ENCODE results near the gene TMEM179.
"Not testable (repeated sequence)": the region's sequence is repeated elsewhere in the genome, so short reads cannot be mapped to it uniquely, and the experiment has no call there.

TMEM179 gene

DNA sequence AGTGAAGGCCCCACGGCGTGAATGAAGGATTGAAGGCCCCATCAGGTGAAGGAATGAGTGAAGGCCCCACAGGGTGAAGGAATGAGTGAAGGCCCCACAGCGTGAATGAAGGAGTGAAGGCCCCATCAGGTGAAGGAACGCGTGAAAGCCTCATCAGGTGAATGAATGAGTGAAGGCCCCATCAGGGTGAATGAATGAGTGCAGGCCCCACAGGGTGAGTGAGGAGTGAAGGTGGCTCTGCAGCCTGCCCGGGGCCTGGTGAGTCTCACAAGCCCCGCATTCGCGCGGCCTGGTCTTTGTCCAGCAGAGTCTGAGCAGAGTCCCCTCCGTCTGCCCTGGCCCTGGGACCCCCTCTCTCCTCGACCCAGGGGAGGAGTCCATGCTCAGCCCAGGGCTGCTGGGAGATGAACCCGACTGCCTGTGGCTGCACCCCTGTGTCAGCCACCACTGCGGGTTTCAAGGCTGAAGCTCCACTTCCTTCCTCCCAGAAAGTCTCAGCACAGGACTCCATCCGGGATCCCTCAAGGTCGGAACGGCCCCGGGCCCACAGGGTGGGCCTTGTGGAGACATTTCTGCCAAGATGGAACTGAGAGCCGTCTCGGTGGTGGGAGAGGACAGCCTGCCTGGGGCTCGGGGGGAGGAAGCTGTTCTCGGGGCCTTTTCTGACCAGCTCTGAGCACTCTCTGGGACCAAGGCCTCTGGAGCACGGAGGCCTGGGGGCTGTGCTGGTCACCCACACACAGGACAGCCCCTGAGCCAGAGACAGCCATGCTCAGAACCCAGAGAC is 37.4 kb upstream of the TMEM179 start:
- Mint-ChIP-seq H3K36me3 (ENCODE audit: low read depth) (no peaks in the 10 kb centered on the region), H3K27ac (no peak overlapping the region), H3K9me3 (no peaks in the 10 kb centered on the region), H3K27me3 (peaks cover 11% of the 10 kb centered on the region), H3K4me1 (ENCODE audit: low read depth) (peaks cover 4% of the 10 kb centered on the region), H3K4me3 (no peak overlapping the region)

GRCh38 chr14:104640681-104641080 is 36.1 kb upstream of the TMEM179 start:
- no peaks in the 10 kb centered on the region for H3K9me3 Mint-ChIP-seq
- no peak overlapping the region for H3K27ac Mint-ChIP-seq

GRCh38 chr14:104639885-104640548 is 35.4 kb upstream of the TMEM179 start:
- no peaks in the 10 kb centered on the region for H3K9me3 Mint-ChIP-seq
- peaks cover 11% of the 10 kb centered on the region for H3K27me3 Mint-ChIP-seq
- H3K4me3 Mint-ChIP-seq: no peak overlapping the region

More at GRCh38 chr14:104640681-104641080, 36.1 kb upstream of the TMEM179 start:
- Mint-ChIP-seq H3K4me3 (no peak overlapping the region), H3K36me3 (ENCODE audit: low read depth) (no peaks in the 10 kb centered on the region), H3K27me3 (peaks cover 11% of the 10 kb centered on the region), H3K4me1 (ENCODE audit: low read depth) (peaks cover 4% of the 10 kb centered on the region)

DNA sequence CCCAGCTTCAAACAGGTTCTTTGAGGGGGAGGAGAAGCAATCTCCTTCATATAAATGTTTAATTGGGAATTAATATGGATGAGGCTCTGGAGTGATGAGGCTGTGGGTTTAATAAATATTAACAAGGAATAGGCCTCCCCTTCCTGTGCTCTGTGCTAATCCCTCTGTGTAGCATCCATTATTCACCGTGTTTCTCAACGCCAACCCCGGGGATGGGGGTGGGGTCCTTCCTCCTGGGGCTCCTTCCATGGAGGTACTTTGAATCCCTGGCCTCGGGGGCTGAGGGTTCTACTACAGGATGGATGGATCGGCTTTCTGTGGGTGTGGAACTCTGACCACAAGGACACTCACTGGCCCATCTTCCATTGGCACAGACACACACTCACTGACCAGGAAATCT is 34.9 kb upstream of the TMEM179 start:
- Mint-ChIP-seq H3K27ac (no peak overlapping the region), H3K27me3 (peaks cover 11% of the 10 kb centered on the region), H3K36me3 (ENCODE audit: low read depth) (no peaks in the 10 kb centered on the region), H3K4me1 (ENCODE audit: low read depth) (peaks cover 4% of the 10 kb centered on the region), H3K4me3 (no peak overlapping the region), H3K9me3 (no peaks in the 10 kb centered on the region)

More at GRCh38 chr14:104639885-104640548, 35.4 kb upstream of the TMEM179 start:
- Mint-ChIP-seq H3K36me3 (ENCODE audit: low read depth) (no peaks in the 10 kb centered on the region), H3K4me1 (ENCODE audit: low read depth) (peaks cover 4% of the 10 kb centered on the region), H3K27ac (no peak overlapping the region)

- Mint-ChIP-seq H3K4me3 (no peak overlapping the region), H3K9me3 (no peaks in the 10 kb centered on the region), H3K27ac (no peak overlapping the region), H3K36me3 (ENCODE audit: low read depth) (no peaks in the 10 kb centered on the region), H3K4me1 (ENCODE audit: low read depth) (peaks cover 4% of the 10 kb centered on the region), H3K27me3 (peaks cover 11% of the 10 kb centered on the region)
Observed at GRCh38 chr14:104638927-104639450, 34.4 kb upstream of the TMEM179 start.

DNA sequence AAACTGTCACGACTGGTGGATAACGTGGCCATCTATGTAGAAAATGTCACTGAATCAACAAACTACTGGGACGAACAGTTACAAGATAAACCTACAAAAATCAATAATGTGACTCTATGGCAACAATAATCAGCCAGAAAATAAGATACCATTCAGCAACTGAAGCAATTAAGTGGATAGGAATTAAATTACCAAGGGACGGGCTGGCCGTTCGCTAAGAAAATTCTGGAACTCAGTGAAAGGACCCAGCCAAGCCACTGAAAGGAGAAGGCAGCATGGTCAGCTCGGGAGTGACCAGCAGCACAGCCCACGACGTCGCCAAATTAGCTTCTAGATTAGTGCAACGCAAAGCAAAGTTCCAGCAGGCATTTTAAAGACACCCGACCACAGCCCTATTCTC is 33.6 kb upstream of the TMEM179 start:
- Mint-ChIP-seq H3K36me3 (ENCODE audit: low read depth) (no peaks in the 10 kb centered on the region), H3K4me1 (ENCODE audit: low read depth) (peaks cover 4% of the 10 kb centered on the region), H3K4me3 (no peak overlapping the region), H3K27me3 (peaks cover 11% of the 10 kb centered on the region), H3K27ac (no peak overlapping the region), H3K9me3 (no peaks in the 10 kb centered on the region)

- peaks cover 4% of the 10 kb centered on the region for H3K4me1 Mint-ChIP-seq (ENCODE audit: low read depth)
- no peak overlapping the region for H3K4me3 Mint-ChIP-seq
- no peaks in the 10 kb centered on the region for H3K9me3 Mint-ChIP-seq
- H3K27ac Mint-ChIP-seq: no peak overlapping the region
- peaks cover 11% of the 10 kb centered on the region for H3K27me3 Mint-ChIP-seq
- no peaks in the 10 kb centered on the region for H3K36me3 Mint-ChIP-seq (ENCODE audit: low read depth)
Observed at GRCh38 chr14:104637546-104638003, 33.0 kb upstream of the TMEM179 start.

DNA sequence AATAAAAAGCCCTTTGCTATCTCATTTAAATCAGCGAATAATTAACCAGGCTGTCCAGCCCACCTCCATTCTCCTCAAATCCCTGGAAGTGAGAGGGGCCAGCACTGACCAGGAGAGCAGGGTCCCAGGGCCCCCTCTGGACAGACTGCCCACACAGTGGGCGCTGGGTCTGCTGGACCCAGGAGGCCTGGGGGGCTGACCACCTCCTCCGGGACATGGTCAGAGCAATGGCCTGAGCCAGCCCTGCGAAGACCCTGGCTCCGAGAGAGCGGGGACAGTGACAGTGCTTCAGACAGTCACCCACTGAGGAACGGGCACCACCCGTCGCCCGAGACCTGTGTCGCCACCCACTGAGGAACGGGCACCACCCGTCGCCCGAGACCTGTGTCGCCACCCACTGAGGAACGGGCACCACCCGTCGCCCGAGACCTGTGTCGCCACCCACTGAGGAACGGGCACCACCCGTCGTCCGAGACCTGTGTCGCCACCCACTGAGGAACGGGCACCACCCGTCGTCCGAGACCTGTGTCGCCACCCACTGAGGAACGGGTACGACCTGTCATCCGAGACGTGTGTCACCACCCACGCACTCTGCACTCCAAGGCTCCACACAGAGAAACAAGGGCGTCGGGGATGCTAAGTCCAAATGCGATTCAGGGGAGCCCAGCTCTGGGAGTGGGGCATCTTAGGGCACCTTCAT is 32.4 kb upstream of the TMEM179 start:
- H3K36me3 Mint-ChIP-seq (ENCODE audit: low read depth); H3K27ac Mint-ChIP-seq; H3K4me1 Mint-ChIP-seq (ENCODE audit: low read depth); H3K4me3 Mint-ChIP-seq; H3K9me3 Mint-ChIP-seq: not testable (repeated sequence)
- peaks cover 11% of the 10 kb centered on the region for H3K27me3 Mint-ChIP-seq

DNA sequence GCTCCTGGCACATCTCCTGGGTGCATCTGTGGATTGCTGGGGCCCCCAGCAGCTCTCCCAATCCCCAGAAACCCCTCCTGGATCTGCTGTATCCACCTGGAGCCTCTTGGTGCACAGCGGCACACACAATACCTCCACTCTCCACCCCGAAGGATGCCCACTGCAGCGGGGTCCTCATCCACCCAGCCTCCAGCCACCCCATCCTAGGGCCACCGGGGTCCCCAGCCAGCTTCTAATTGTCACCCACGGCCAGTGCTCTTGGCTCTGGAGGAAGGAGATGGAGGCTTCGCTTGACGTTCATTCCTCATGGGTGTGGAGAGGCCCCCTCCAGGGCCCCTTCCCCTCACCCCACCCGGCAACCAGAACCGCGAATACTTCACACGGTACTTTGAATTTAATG is 31.6 kb upstream of the TMEM179 start:
- Mint-ChIP-seq H3K9me3 (no peaks in the 10 kb centered on the region), H3K4me3 (no peak overlapping the region), H3K27ac (no peak overlapping the region), H3K4me1 (ENCODE audit: low read depth) (no peaks in the 10 kb centered on the region), H3K27me3 (peaks cover 11% of the 10 kb centered on the region), H3K36me3 (ENCODE audit: low read depth) (no peaks in the 10 kb centered on the region)

DNA sequence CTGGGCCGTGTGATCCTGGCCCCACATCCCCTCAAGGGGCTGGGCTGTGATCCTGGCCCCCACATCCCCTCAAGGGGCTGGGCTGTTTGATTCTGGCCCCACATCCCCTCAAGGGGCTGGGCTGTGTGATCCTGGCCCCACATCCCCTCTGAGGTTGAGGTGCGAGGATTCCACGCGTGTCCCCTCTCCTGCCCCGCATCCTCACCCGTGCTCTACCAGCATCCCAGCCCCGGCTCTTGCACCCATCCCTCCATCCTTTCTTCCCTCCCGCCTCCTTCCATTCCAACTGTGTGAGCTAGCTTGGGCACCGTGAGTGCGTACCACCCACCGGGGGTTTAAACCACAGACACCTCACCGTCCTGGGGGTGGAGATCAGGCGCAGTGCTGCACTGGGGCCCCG is 31.1 kb upstream of the TMEM179 start:
- Mint-ChIP-seq H3K9me3 (no peaks in the 10 kb centered on the region), H3K4me1 (ENCODE audit: low read depth) (no peaks in the 10 kb centered on the region), H3K27me3 (peaks cover 11% of the 10 kb centered on the region), H3K27ac (no peak overlapping the region), H3K4me3 (no peak overlapping the region), H3K36me3 (ENCODE audit: low read depth) (no peaks in the 10 kb centered on the region)

- Mint-ChIP-seq H3K36me3 (ENCODE audit: low read depth) (no peaks in the 10 kb centered on the region), H3K9me3 (no peaks in the 10 kb centered on the region), H3K4me1 (ENCODE audit: low read depth) (no peaks in the 10 kb centered on the region), H3K4me3 (no peak overlapping the region), H3K27ac (no peak overlapping the region), H3K27me3 (peaks cover 14% of the 10 kb centered on the region)
Observed at GRCh38 chr14:104634886-104635570, 30.5 kb upstream of the TMEM179 start.

DNA sequence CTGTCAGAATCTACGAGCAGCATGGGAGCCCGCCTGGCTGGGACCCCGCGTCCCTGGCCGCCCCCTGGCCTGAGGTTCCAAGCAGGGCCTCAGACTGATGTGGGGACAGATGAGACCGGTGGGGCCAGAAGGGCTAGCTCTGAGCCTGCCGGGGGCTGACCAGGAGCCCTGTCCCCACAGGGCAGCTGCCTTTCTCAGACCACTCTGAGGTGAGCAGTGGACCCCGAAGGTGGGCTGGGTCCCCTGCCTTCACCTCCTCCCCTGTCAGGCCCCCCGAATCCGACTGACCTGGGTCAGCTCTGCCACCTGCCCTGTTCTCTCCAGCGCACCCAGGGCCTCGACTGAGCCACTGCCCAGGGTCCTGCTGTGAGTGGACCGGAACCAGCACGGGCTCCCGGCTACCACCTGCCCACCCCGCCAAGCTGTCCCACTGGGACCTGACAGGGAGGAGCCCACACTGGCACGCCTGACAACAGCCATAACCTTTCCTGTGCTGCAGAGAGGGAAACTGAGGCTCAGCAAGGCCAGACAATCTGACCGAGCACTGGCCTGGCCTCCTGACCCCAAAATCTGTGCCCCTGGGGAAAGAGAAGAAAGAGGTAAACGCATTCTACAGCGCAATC is 29.7 kb upstream of the TMEM179 start:
- no peak overlapping the region for H3K4me3 Mint-ChIP-seq
- no peaks in the 10 kb centered on the region for H3K9me3 Mint-ChIP-seq
- H3K27me3 Mint-ChIP-seq: peaks cover 14% of the 10 kb centered on the region
- H3K27ac Mint-ChIP-seq: no peak overlapping the region
- no peaks in the 10 kb centered on the region for H3K4me1 Mint-ChIP-seq (ENCODE audit: low read depth)
- no peaks in the 10 kb centered on the region for H3K36me3 Mint-ChIP-seq (ENCODE audit: low read depth)

DNA sequence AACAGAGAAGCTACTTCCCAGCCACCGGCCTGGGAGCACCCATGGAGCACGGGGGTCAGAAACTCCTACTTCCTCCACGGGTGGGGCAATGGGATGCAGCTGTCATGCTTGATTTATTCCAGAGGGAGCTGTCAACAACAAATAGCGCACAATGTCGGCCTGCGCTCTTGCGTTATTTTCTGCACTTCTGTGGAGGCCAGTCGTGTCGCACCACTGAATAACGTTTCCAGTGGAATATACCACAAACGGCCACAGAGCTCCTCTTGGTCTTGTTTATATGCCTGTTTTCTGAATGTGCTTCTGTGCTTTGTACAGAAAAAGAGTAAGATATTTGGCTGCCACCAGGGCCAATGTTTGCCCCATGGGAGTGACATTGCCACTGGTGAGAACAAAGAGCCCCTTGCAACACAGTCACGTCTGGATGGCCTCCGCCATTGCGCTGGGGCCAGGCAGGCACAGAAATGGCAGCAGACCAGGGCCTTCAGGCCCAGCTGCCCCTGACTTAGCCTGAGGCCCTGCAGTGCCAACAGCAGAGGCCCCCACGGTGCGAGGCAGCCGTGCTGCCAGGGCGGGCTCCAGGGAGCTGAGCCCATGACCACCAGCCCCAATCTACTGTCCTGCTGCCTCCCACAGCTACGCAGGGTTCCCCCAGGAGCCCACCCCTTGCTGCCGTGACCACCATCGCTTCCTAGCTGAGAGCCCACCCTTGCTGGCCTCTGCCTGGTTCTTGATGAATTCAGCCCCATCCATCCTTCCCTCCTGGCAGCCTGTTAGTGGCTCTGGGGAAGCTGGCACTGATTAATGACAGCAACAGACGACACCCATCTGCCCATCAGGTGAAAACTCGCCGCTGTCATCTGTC is 28.9 kb upstream of the TMEM179 start:
- Mint-ChIP-seq H3K27ac (no peak overlapping the region), H3K4me1 (ENCODE audit: low read depth) (no peaks in the 10 kb centered on the region), H3K36me3 (ENCODE audit: low read depth) (no peaks in the 10 kb centered on the region), H3K27me3 (peaks cover 13% of the 10 kb centered on the region), H3K9me3 (peaks cover 4% of the 10 kb centered on the region), H3K4me3 (no peak overlapping the region)

Measured in stimulated activated naive CD8-positive, alpha-beta T cell treated with anti-CD3 and anti-CD28 coated beads, Interleukin-15, Interleukin-2, amounts not matched to agents 100 ng/mL and 50 ng/mL, for 24 hours (primary cell).